Spleen (tissue), 11 donors: Measurements from ENCODE around the gene SLC7A10. TPM values are rescaled to one million over a fixed set of nuclear protein-coding genes. Genes with fewer than 3 reads are reported as not detected.
"Not testable (repeated sequence)": the region's sequence is repeated elsewhere in the genome, so short reads cannot be mapped to it uniquely, and the experiment has no call there.

Experiments
- DNase-seq: peaks from one replicate; pipeline ENCODE4 v3.0.0-alpha.2; 2020
- H3K27ac ChIP-seq, 8 donors: fragments of 200-600 bp; sonication (generic) in 7 of 8; 1 replicate in 4 of 8; 2 replicates in 4 of 8; pipeline versions ENCODE4 v1.5.0 to v1.8.0; 2016 to 2021; ENCODE audit warnings: inconsistent platforms in 4 of 8, mild to moderate bottlenecking in 4 of 8, moderate library complexity in 1 of 8
- H3K27me3 ChIP-seq, 7 donors: fragments of 200-600 bp; sonication (generic) in 6 of 7; replicated peaks in 1 of 7; 1 replicate in 4 of 7; 2 replicates in 3 of 7; pipeline versions ENCODE4 v1.5.0 to v1.8.0; 2016 to 2021; ENCODE audit warnings: inconsistent platforms in 3 of 7, mild to moderate bottlenecking in 1 of 7
- H3K36me3 ChIP-seq, 6 donors: fragments of 200-600 bp; sonication (generic) in 5 of 6; 1 replicate in 4 of 6; 2 replicates in 2 of 6; pipeline versions ENCODE4 v1.5.0 to v1.8.0; 2016 to 2021; ENCODE audit warnings: inconsistent platforms in 2 of 6
- H3K4me1 ChIP-seq, 6 donors: fragments of 200-600 bp; sonication (generic) in 5 of 6; 1 replicate in 3 of 6; 2 replicates in 3 of 6; pipeline versions ENCODE4 v1.5.0 to v1.8.0; 2016 to 2021; ENCODE audit warnings: inconsistent platforms in 3 of 6
- H3K4me3 ChIP-seq, 8 donors: fragments of 200-600 bp; sonication (generic) in 7 of 8; 1 replicate in 4 of 8; 2 replicates in 4 of 8; pipeline versions ENCODE4 v1.5.0 to v1.8.0; 2016 to 2021; ENCODE audit warnings: inconsistent platforms in 4 of 8, mild to moderate bottlenecking in 4 of 8, moderate library complexity in 2 of 8
- H3K9me3 ChIP-seq, 8 donors: fragments of 200-600 bp; sonication (generic) in 7 of 8; 1 replicate in 4 of 8; 2 replicates in 4 of 8; pipeline versions ENCODE4 v1.5.0 to v1.8.0; 2016 to 2021; ENCODE audit warnings: inconsistent platforms in 4 of 8
- CTCF ChIP-seq, 11 experiments: fragments of 200-600 bp in 7 of 11; fragments of 450-650 bp in 4 of 11; sonication (generic) in 4 of 11; IDR thresholded peaks in 8 of 11; conservative IDR thresholded peaks in 3 of 11; 1 replicate in 7 of 11; 2 replicates in 4 of 11; pipeline versions ENCODE4 v1.4.0 to v1.8.0; 2016 to 2021; ENCODE audit warnings: antibody characterized with exemption in 11 of 11, inconsistent platforms in 4 of 11, mild to moderate bottlenecking in 1 of 11
- POLR2A ChIP-seq, 3 donors: fragments of 450-650 bp; IDR thresholded peaks; one replicate each; pipeline ENCODE4 v1.5.1; 2017; ENCODE audit warnings: antibody characterized with exemption in 3 of 3, mild to moderate bottlenecking in 1 of 3
- POLR2AphosphoS5 ChIP-seq, 3 donors: sonication (generic); formaldehyde crosslinking; IDR thresholded peaks; one replicate each; pipeline ENCODE4 v1.5.1; 2017; ENCODE audit warnings: antibody characterized with exemption in 3 of 3
- WGBS, 5 donors: extraction: QIAGEN DNeasy Blood & Tissue Kit in 3 of 5; methylation state at CpG; one replicate each; pipeline versions ENCODE4 v1.1.5 to v1.1.7; 2013 to 2018; 5-methylcytosine and 5-hydroxymethylcytosine counted together
- intact Hi-C: fragments of 100-400 bp; cut with DNase I; formaldehyde crosslinking; loops from one replicate; pipeline ENCODE4 v1.15.0; 2023; ENCODE audit warnings: low total_unique reads
- polyA plus RNA-seq, 3 donors: library from polyadenylated mRNA; stranded (reverse); fragments of 200-250 nt; gene quantifications; one replicate each; pipeline ENCODE4 v1.2.1, GENCODE V29; 2013
- total RNA-seq, 7 donors: library from RNA; depleted of rRNA in 3 of 7; stranded (reverse); fragments of >200 nt in 3 of 7; fragmentation: NEBNext Ultra II Directional in 4 of 7; extraction: Animal tissue kit (Norgen Biotek cat#: 25700) in 4 of 7; gene quantifications; one replicate each; pipeline versions ENCODE4 v1.1.0 to v1.2.1, GENCODE V29; 2016 to 2021
- donor health status: healthy with polysubstance abuse.
- donor health status: DM: no; HTN: no; CAD: no; lungs with moderate emphysema.
- donor health status: DM: no; HTN: no; CAD: no.
- donor health status: Bipolar disorder and iron deficiency.
- donor health status: healthy.
- donor health status: DM: no; HTN: no; CAD: no.
- donor health status: DM: yes; HTN: yes; CAD: no.

SLC7A10 gene
- total and polyA plus RNA-seq, 10 donors: 0.06 to 0.37 (median 0.19) TPM; not detected in 6

- peak overlapping the region in 3 of 8 donors; percentile 13 to 65 (median 23) for H3K4me3 ChIP-seq
- no peaks in the 10 kb centered on the region for H3K36me3 ChIP-seq
- H3K4me1 ChIP-seq: peaks cover 6 to 26% (median 21%) of the 10 kb centered on the region in 6 donors
- intact Hi-C loops: no loop called here
- peaks cover 2 to 100% (median 54%) of the 10 kb centered on the region in 7 donors for H3K27me3 ChIP-seq
- H3K27ac ChIP-seq: no peak overlapping the region
- WGBS, 5 donors: 61 to 93% (median 69%) methylated on average over 6 to 18 of the region's 18 CpGs
- peaks cover 3 to 33% (median 28%) of the 10 kb centered on the region in 8 donors for H3K9me3 ChIP-seq
- DNase-seq: no peak
- TF ChIP-seq POLR2A (IDR thresholded peaks at IDR 0.05) (no peak), POLR2AphosphoS5 (IDR thresholded peaks at IDR 0.05) (no peak), CTCF (IDR thresholded peaks at IDR 0.05 in 8 of 11, conservative IDR thresholded peaks at IDR 0.05 in 3 of 11) (no peak)
These were observed 774 bp downstream of the SLC7A10 start for GRCh38 chr19:33224694-33225457.

GRCh38 chr19:33222255-33222654 lies 3.4 kb downstream of the SLC7A10 start:
- Histone ChIP-seq H3K27me3 (peaks cover 2 to 85% (median 44%) of the 10 kb centered on the region in 7 donors), H3K4me1 (peaks cover 6 to 26% (median 21%) of the 10 kb centered on the region in 6 donors)
- H3K27ac ChIP-seq, DNase-seq, H3K36me3 ChIP-seq, H3K9me3 ChIP-seq, intact Hi-C loops, H3K4me3 ChIP-seq: not testable (repeated sequence)
- WGBS, 5 donors: 69 to 92% (median 81%) methylated on average over 2 of the region's 2 CpGs

- no peak overlapping the region for H3K4me3 ChIP-seq
- H3K27me3 ChIP-seq: peaks cover 2 to 79% (median 38%) of the 10 kb centered on the region in 7 donors
- H3K27ac ChIP-seq: no peak overlapping the region
- peaks cover 6 to 20% (median 16%) of the 10 kb centered on the region in 6 donors for H3K4me1 ChIP-seq
- no peak for DNase-seq
- 85 to 90% (median 89%) methylated on average over 4 to 6 of the region's 6 CpGs for WGBS, 5 donors
- H3K36me3 ChIP-seq: no peaks in the 10 kb centered on the region
- intact Hi-C loops: no loop called here
- TF ChIP-seq POLR2AphosphoS5 (IDR thresholded peaks at IDR 0.05) (no peak), POLR2A (IDR thresholded peaks at IDR 0.05) (no peak), CTCF (IDR thresholded peaks at IDR 0.05 in 8 of 11, conservative IDR thresholded peaks at IDR 0.05 in 3 of 11) (no peak)
- peaks cover 0 to under 1% (median 0%) of the 10 kb centered on the region in 8 donors for H3K9me3 ChIP-seq
These were observed 4.0 kb downstream of the SLC7A10 start for GRCh38 chr19:33221638-33222037.

- Histone ChIP-seq H3K9me3 (no peaks in the 10 kb centered on the region), H3K4me1 (peaks cover 5 to 11% (median 7%) of the 10 kb centered on the region in 6 donors), H3K4me3 (no peak overlapping the region), H3K27me3 (peaks cover 0 to 77% (median 30%) of the 10 kb centered on the region in 7 donors), H3K27ac (no peak overlapping the region), H3K36me3 (no peaks in the 10 kb centered on the region)
- TF ChIP-seq CTCF (IDR thresholded peaks at IDR 0.05 in 8 of 11, conservative IDR thresholded peaks at IDR 0.05 in 3 of 11) (no peak), POLR2AphosphoS5 (IDR thresholded peaks at IDR 0.05) (no peak), POLR2A (IDR thresholded peaks at IDR 0.05) (no peak)
- DNase-seq: no peak
- intact Hi-C loops: no loop called here
- 84 to 88% (median 85%) methylated on average over 9 of the region's 9 CpGs for WGBS, 5 donors
These were observed 4.9 kb downstream of the SLC7A10 start for GRCh38 chr19:33220735-33221134.
